Duodenal mucosa (tissue), 2 donors: ENCODE results near the gene MPP2.

Experiments
- H3K27ac ChIP-seq: one replicate; pipeline ENCODE4 v1.7.0; 2013; ENCODE audit warnings: low read depth, low read length
- H3K27me3 ChIP-seq, 2 donors: one replicate each; pipeline ENCODE4 v1.7.0; 2013; ENCODE audit warnings: low read length in 2 of 2, control low read depth in 1 of 2; ENCODE audit not compliant: insufficient read depth in 2 of 2, control insufficient read depth in 1 of 2
- H3K36me3 ChIP-seq, 2 donors: one replicate each; pipeline ENCODE4 v1.7.0; 2013; ENCODE audit warnings: low read length in 2 of 2, control low read depth in 1 of 2; ENCODE audit not compliant: insufficient read depth in 2 of 2, control insufficient read depth in 1 of 2
- H3K4me1 ChIP-seq, 2 donors: one replicate each; pipeline ENCODE4 v1.7.0; 2013; ENCODE audit warnings: low read length in 2 of 2, control low read depth in 1 of 2; ENCODE audit not compliant: insufficient read depth in 2 of 2, control insufficient read depth in 1 of 2
- H3K4me3 ChIP-seq, 2 donors: one replicate each; pipeline ENCODE4 v1.7.0; 2013; ENCODE audit warnings: low read length in 2 of 2, low read depth in 1 of 2
- H3K9ac ChIP-seq, 2 donors: one replicate each; pipeline ENCODE4 v1.7.0; 2013; ENCODE audit warnings: low read length in 2 of 2, low read depth in 1 of 2
- H3K9me3 ChIP-seq, 2 donors: one replicate each; pipeline ENCODE4 v1.7.0; 2013; ENCODE audit warnings: low read length in 2 of 2, control low read depth in 1 of 2; ENCODE audit not compliant: control insufficient read depth in 1 of 2

MPP2 gene

DNA sequence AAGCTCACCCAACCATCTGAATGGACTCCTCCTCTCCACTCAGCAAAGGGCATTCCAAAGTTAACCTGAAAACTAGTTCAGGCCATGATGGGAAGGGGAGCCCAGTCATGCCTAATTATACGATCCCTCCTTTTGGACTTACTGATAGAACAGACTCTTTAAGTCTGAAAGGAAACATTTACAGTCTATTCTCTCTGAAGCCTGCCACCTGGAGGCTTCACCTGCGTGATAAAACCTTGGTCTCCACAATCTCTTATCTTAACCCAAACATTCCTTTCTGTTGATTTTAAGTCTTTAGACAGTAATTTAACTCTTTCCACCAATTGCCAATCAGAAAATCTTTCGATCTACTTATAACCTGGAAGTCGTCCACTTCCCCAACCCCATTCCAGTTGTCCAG is 9.0 kb upstream of the MPP2 start:
- Histone ChIP-seq H3K9ac (no peak overlapping the region), H3K4me3 (peak overlapping the region in 1 of 2 donors; percentile 58), H3K27me3 (peaks cover 4 to 18% of the 10 kb centered on the region in 2 donors), H3K27ac (no peak overlapping the region), H3K9me3 (no peaks in the 10 kb centered on the region), H3K4me1 (no peaks in the 10 kb centered on the region), H3K36me3 (no peaks in the 10 kb centered on the region)

GRCh38 chr17:43915559-43915958 is 8.2 kb upstream of the MPP2 start:
- no peak overlapping the region for H3K4me3 ChIP-seq

DNA sequence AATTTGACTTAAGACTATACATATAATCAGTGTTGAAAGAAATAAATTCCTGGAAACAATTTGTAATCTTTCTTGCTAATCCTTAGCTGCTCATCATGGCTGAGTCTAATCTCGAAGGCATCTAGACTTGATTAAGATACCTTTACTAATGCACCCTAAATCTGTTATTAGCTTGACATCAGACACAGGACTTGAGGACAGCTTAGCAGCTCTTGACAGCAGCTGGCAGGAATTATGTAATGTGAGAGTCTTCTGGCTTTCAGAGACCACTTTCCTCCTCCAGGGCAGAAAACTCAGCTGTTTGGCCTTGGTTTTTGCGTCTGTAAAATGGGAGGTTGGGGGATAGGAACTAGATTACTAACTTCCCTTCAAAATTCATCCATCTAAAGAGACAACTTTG is 7.1 kb upstream of the MPP2 start:
- Histone ChIP-seq H3K4me1 (no peaks in the 10 kb centered on the region), H3K27ac (no peak overlapping the region), H3K4me3 (no peak overlapping the region), H3K9ac (no peak overlapping the region), H3K36me3 (no peaks in the 10 kb centered on the region), H3K9me3 (no peaks in the 10 kb centered on the region), H3K27me3 (peaks cover 10 to 24% of the 10 kb centered on the region in 2 donors)

More at GRCh38 chr17:43915559-43915958, 8.2 kb upstream of the MPP2 start:
- Histone ChIP-seq H3K27ac (no peak overlapping the region), H3K27me3 (peaks cover 4 to 18% of the 10 kb centered on the region in 2 donors), H3K4me1 (no peaks in the 10 kb centered on the region), H3K9me3 (no peaks in the 10 kb centered on the region), H3K9ac (no peak overlapping the region), H3K36me3 (no peaks in the 10 kb centered on the region)

- Histone ChIP-seq H3K4me3 (no peak overlapping the region), H3K27ac (no peak overlapping the region), H3K9ac (no peak overlapping the region), H3K36me3 (no peaks in the 10 kb centered on the region), H3K27me3 (peaks cover 16 to 27% of the 10 kb centered on the region in 2 donors), H3K4me1 (no peaks in the 10 kb centered on the region), H3K9me3 (no peaks in the 10 kb centered on the region)
These were observed 6.2 kb upstream of the MPP2 start for GRCh38 chr17:43913584-43913983.

DNA sequence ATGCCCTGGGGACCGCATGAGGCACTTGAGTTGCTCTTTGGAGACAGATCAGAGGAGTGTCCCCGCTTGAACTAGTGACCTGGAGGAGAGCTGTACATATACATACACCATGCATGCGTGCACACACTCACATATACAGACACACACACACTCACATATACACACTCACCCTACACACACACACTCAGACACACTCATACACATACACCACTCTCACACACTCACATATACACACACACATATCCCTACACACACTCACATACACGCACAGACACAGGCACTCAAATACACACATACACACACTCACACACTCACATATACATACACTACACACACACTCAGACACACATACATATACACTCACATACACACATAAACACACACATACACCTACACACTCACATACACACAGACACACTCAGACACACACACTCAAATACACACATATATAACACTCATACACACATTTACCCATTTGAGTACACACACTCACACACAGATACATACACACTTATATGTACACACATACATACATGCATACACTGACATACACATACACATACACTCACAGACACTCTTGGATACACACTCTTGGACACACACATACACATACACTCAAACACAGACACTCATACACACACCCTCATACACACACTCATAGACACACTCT is 5.4 kb upstream of the MPP2 start:
- Histone ChIP-seq H3K9ac (no peak overlapping the region), H3K4me3 (no peak overlapping the region), H3K4me1 (peaks cover 2% of the 10 kb centered on the region in 2 donors), H3K27me3 (peaks cover 22 to 35% of the 10 kb centered on the region in 2 donors), H3K27ac (no peak overlapping the region), H3K36me3 (no peaks in the 10 kb centered on the region), H3K9me3 (no peaks in the 10 kb centered on the region)

DNA sequence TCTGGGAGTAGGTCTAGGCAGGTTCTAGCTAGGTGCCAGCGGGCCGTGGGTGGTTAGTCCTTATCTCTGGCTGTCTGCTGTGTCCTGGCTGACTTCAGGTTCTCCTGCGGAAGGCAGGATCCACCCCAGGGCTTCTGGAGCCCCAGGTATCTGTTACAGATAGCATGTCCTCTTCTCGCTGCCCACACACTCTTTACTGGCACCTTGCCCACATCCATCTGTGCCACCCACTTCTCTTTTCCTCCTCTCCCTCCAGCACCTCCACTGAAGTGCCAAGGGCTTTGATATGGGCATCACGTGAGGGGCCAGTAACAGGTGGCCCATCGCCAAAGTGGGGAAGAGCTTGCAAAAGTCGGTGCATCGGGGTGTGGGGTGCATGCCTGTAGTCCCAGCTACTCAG is 4.6 kb upstream of the MPP2 start:
- Histone ChIP-seq H3K9ac (no peak overlapping the region), H3K4me3 (no peak overlapping the region), H3K27me3 (peaks cover 31 to 43% of the 10 kb centered on the region in 2 donors), H3K27ac (no peak overlapping the region), H3K36me3 (no peaks in the 10 kb centered on the region), H3K4me1 (peaks cover 10% of the 10 kb centered on the region in 2 donors), H3K9me3 (no peaks in the 10 kb centered on the region)

DNA sequence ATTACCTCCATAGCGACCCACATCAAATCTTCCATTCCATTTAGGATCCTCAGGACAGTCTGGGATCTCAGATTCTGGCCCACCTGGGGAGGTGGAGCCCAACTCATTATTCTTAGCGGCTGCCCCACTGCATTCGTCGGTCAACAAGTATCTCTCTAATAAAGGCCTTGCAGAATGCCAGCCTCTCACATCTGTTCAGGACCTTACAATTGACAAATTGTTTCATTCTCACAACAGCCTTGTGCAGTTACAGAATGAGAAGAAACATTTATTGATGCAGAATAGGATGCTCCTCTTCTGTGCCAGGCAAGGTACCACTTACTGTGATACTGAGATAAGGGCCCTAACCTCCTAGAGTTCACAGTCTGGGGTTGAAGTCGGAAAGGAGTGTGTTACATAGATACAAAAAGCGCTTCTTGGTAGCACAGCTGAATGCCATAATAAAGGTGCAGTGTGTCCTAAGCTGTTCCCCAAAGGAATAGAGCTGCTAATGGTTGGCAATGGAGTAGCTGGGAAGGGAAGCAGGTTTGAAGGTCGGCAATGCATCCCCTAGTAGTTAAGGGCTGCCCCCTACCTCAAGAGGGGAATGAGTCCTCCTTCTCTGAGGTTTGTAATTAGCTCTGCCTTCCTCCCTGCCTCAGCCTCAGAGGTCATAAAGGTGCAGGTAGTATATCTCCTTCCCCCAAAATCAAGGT is 2.3 kb upstream of the MPP2 start:
- Histone ChIP-seq H3K36me3 (no peaks in the 10 kb centered on the region), H3K4me3 (no peak overlapping the region), H3K9me3 (no peaks in the 10 kb centered on the region), H3K4me1 (peaks cover 18 to 22% of the 10 kb centered on the region in 2 donors), H3K27ac (no peak overlapping the region), H3K9ac (no peak overlapping the region), H3K27me3 (peaks cover 49 to 57% of the 10 kb centered on the region in 2 donors)

DNA sequence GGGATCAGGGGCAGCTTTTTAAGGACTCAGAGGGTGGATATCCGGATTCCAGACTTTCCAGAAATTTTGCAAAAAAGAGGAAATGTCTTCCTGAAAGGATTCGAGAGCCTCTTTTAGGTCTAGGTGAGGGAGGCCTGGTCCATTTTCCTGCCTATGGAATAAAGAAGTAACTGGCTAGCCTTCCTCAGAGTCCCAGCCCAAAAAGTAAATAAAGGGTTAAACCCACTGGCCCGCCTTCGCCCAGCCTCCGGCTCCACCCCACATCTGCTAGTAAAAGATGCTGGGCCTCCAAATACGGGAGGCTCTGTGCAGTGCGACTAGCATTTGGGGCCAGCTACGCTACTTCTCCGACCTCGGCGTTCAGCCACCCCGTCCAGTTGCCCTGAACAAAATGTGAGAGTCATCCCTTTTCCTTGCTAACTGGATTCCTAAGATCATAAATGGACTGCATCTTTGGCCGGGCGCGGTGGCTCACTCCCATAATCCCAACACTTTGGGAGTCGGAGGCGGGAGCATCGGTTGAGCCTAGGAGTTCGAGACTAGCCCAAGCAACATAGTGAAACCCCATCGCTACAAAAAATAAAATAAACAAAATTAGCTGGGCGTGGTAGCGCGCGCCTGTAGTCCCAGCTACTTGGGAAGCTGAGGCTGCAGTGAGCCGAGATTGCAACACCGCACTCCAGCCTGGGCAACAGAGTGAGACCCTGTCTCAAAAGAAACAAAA is 824 bp upstream of the MPP2 start:
- H3K27me3 ChIP-seq, result peaks cover 56 to 58% of the 10 kb centered on the region in 2 donors
- peaks cover 18 to 22% of the 10 kb centered on the region in 2 donors for H3K4me1 ChIP-seq
- H3K4me3 ChIP-seq, result peak overlapping the region in 1 of 2 donors; percentile 60
- H3K9me3 ChIP-seq, result no peaks in the 10 kb centered on the region
- no peak overlapping the region for H3K27ac ChIP-seq
- H3K36me3 ChIP-seq, result no peaks in the 10 kb centered on the region
- H3K9ac ChIP-seq, result peak overlapping the region; percentile 57 to 61

- H3K36me3 ChIP-seq, result no peaks in the 10 kb centered on the region
- H3K4me3 ChIP-seq, result peak overlapping the region; percentile 60 to 66
- peak overlapping the region; percentile 57 to 61 for H3K9ac ChIP-seq
- H3K27me3 ChIP-seq, result peaks cover 50 to 58% of the 10 kb centered on the region in 2 donors
- no peaks in the 10 kb centered on the region for H3K9me3 ChIP-seq
- H3K4me1 ChIP-seq, result peaks cover 18 to 22% of the 10 kb centered on the region in 2 donors
- no peak overlapping the region for H3K27ac ChIP-seq
These were observed 348 bp downstream of the MPP2 start for GRCh38 chr17:43906951-43907424.
